Measurements from ENCODE around the gene NKAIN2.

NKAIN2 gene

GRCh38 chr6:124577734-124578281, 774.1 kb downstream of the NKAIN2 start:
- Histone ChIP-seq H3K9ac (ENCODE audit: low read length) (no peak overlapping the region), H2AFZ (ENCODE audit: low read length) (no peak overlapping the region), H3K79me2 (ENCODE audit: low read length) (no peaks in the 10 kb centered on the region), H3K9me3 (replicated peaks; ENCODE audit: insufficient read depth, low read length) (no peaks in the 10 kb centered on the region), H3F3A (ENCODE audit: insufficient read depth, low read length) (no peaks in the 10 kb centered on the region), H3K4me1 (ENCODE audit: low read length) (no peaks in the 10 kb centered on the region), H3K4me2 (ENCODE audit: low read depth, low read length) (no peak overlapping the region), H3K9me2 (replicated peaks; ENCODE audit: insufficient read depth, low read length) (no peaks in the 10 kb centered on the region), H3K27ac (ENCODE audit: low read length) (no peak overlapping the region), H3K4me3 (ENCODE audit: low read length) (no peak overlapping the region), H3K27me3 (replicated peaks; ENCODE audit: insufficient read depth, low read length) (no peaks in the 10 kb centered on the region), H4K20me1 (ENCODE audit: insufficient read depth, low read length) (no peaks in the 10 kb centered on the region), H3K36me3 (replicated peaks; ENCODE audit: insufficient read depth, low read length) (no peaks in the 10 kb centered on the region)
- DNase-seq = no peak
- TF ChIP-seq EZH2 (optimal IDR thresholded peaks at IDR 0.05; ENCODE audit: low read depth, low read length) (no peak), EZH2phosphoT487 (IDR thresholded peaks at IDR 0.05; ENCODE audit: low read length) (no peak)

- Histone ChIP-seq H3K27ac (ENCODE audit: low read length) (no peak overlapping the region), H3F3A (ENCODE audit: insufficient read depth, low read length) (no peaks in the 10 kb centered on the region), H3K9me2 (replicated peaks; ENCODE audit: insufficient read depth, low read length) (no peaks in the 10 kb centered on the region), H3K4me2 (ENCODE audit: low read depth, low read length) (no peak overlapping the region), H4K20me1 (ENCODE audit: insufficient read depth, low read length) (no peaks in the 10 kb centered on the region), H3K4me1 (ENCODE audit: low read length) (no peaks in the 10 kb centered on the region), H3K9me3 (replicated peaks; ENCODE audit: insufficient read depth, low read length) (no peaks in the 10 kb centered on the region), H2AFZ (ENCODE audit: low read length) (no peak overlapping the region), H3K27me3 (replicated peaks; ENCODE audit: insufficient read depth, low read length) (no peaks in the 10 kb centered on the region), H3K36me3 (replicated peaks; ENCODE audit: insufficient read depth, low read length) (no peaks in the 10 kb centered on the region), H3K79me2 (ENCODE audit: low read length) (no peaks in the 10 kb centered on the region), H3K4me3 (ENCODE audit: low read length) (no peak overlapping the region), H3K9ac (ENCODE audit: low read length) (no peak overlapping the region)
- TF ChIP-seq CTCF (IDR thresholded peaks at IDR 0.05; ENCODE audit: low read length) = no peak
- TF ChIP-seq EZH2 (optimal IDR thresholded peaks at IDR 0.05; ENCODE audit: low read depth, low read length) = no peak
- TF ChIP-seq EZH2phosphoT487 (IDR thresholded peaks at IDR 0.05; ENCODE audit: low read length) = no peak
- DNase-seq = no peak
Measured at GRCh38 chr6:124590001-124590400, 786.3 kb downstream of the NKAIN2 start.

- TF ChIP-seq CTCF (IDR thresholded peaks at IDR 0.05; ENCODE audit: low read length) (no peak), EZH2 (optimal IDR thresholded peaks at IDR 0.05; ENCODE audit: low read depth, low read length) (no peak), EZH2phosphoT487 (IDR thresholded peaks at IDR 0.05; ENCODE audit: low read length) (no peak)
- H4K20me1 ChIP-seq (ENCODE audit: insufficient read depth, low read length) = no peaks in the 10 kb centered on the region
- no peak overlapping the region for H3K9ac ChIP-seq (ENCODE audit: low read length)
- no peaks in the 10 kb centered on the region for H3F3A ChIP-seq (ENCODE audit: insufficient read depth, low read length)
- no peak overlapping the region for H3K27ac ChIP-seq (ENCODE audit: low read length)
- no peak overlapping the region for H2AFZ ChIP-seq (ENCODE audit: low read length)
- H3K79me2 ChIP-seq (ENCODE audit: low read length) = no peaks in the 10 kb centered on the region
- H3K4me1 ChIP-seq (ENCODE audit: low read length) = no peaks in the 10 kb centered on the region
- H3K4me3 ChIP-seq (ENCODE audit: low read length) = no peak overlapping the region
- no peak overlapping the region for H3K4me2 ChIP-seq (ENCODE audit: low read depth, low read length)
- DNase-seq = no peak
- no peaks in the 10 kb centered on the region for H3K27me3 ChIP-seq (replicated peaks; ENCODE audit: insufficient read depth, low read length)
- H3K36me3 ChIP-seq (replicated peaks; ENCODE audit: insufficient read depth, low read length) = no peaks in the 10 kb centered on the region
- H3K9me2 ChIP-seq (replicated peaks; ENCODE audit: insufficient read depth, low read length) = no peaks in the 10 kb centered on the region
- H3K9me3 ChIP-seq (replicated peaks; ENCODE audit: insufficient read depth, low read length) = no peaks in the 10 kb centered on the region
Measured at GRCh38 chr6:124599656-124600055, 796.0 kb downstream of the NKAIN2 start.

GRCh38 chr6:124604719-124605118, 801.1 kb downstream of the NKAIN2 start:
- Histone ChIP-seq H3K9me3 (replicated peaks; ENCODE audit: insufficient read depth, low read length) (no peaks in the 10 kb centered on the region), H3K9me2 (replicated peaks; ENCODE audit: insufficient read depth, low read length) (no peaks in the 10 kb centered on the region), H3K79me2 (ENCODE audit: low read length) (no peaks in the 10 kb centered on the region), H3K27ac (ENCODE audit: low read length) (no peak overlapping the region), H3K27me3 (replicated peaks; ENCODE audit: insufficient read depth, low read length) (no peaks in the 10 kb centered on the region), H3K9ac (ENCODE audit: low read length) (no peak overlapping the region), H3K4me2 (ENCODE audit: low read depth, low read length) (no peak overlapping the region), H3K36me3 (replicated peaks; ENCODE audit: insufficient read depth, low read length) (no peaks in the 10 kb centered on the region), H4K20me1 (ENCODE audit: insufficient read depth, low read length) (no peaks in the 10 kb centered on the region), H3K4me3 (ENCODE audit: low read length) (no peak overlapping the region), H3F3A (ENCODE audit: insufficient read depth, low read length) (no peaks in the 10 kb centered on the region), H2AFZ (ENCODE audit: low read length) (no peak overlapping the region), H3K4me1 (ENCODE audit: low read length) (no peaks in the 10 kb centered on the region)
- TF ChIP-seq EZH2 (optimal IDR thresholded peaks at IDR 0.05; ENCODE audit: low read depth, low read length) = no peak
- TF ChIP-seq EZH2phosphoT487 (IDR thresholded peaks at IDR 0.05; ENCODE audit: low read length) = no peak
- TF ChIP-seq CTCF (IDR thresholded peaks at IDR 0.05; ENCODE audit: low read length) = no peak
- DNase-seq = no peak
